GM18520 (cell line): ENCODE results near the gene COMMD1.
"Not testable (repeated sequence)": the region's sequence is repeated elsewhere in the genome, so short reads cannot be mapped to it uniquely, and the experiment has no call there.

Experiments used
- ATAC-seq: cut with Tn5 transposase; IDR thresholded peaks from one replicate; pipeline ENCODE4 v1.9.1; 2021; ENCODE audit not compliant: unreplicated experiment

COMMD1 gene

DNA sequence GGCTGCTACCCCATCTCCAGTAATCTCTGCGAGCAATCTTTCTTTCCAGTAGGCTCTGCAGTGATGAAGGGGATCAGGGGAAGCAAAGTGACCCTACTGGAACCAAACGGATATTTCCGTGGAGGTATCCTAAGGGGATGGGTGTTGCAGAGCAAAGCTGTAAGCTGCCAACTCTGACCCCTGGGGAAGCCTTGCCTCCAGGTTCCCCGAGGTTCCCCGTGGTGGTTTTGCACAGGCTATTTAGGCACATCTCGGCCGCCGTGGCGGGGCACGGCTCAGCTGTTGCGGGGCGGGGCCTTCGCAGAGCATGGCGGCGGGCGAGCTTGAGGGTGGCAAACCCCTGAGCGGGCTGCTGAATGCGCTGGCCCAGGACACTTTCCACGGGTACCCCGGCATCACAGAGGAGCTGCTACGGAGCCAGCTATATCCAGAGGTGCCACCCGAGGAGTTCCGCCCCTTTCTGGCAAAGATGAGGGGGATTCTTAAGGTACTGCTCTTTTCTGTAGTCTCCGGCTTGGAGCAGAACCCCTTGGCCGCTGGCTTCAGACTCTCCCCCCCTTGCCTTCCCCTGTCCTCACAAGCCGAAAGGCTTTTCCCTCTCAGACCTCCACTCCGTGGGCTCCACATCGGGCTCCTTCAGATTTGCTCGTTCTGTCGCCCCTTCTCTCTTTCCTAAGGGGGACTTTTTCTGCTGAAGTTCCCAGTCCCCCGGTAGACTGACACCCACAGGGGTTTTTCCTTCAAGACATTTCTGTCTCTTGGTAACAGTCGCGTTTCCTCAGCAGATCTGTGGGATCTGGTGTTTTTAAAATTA, at the start of gene COMMD1:
TSS of gene COMMD1 (plus strand) at position 303 of the 814 bp plus-strand sequence. CDS start at position 308, 5 bp downstream.
- peak; percentile 97 for ATAC-seq

- ATAC-seq, result no peak
Measured at GRCh38 chr2:61857224-61857623, 48.2 kb upstream of the COMMD1 start.

- no peak for ATAC-seq
Measured at GRCh38 chr2:61862085-61862484, 43.4 kb upstream of the COMMD1 start.

- ATAC-seq, result not testable (repeated sequence)
Measured at GRCh38 chr2:61866482-61867089, 38.9 kb upstream of the COMMD1 start.

GRCh38 chr2:61876400-61876799, 29.1 kb upstream of the COMMD1 start:
- ATAC-seq, result no peak

GRCh38 chr2:61877571-61878245, 27.8 kb upstream of the COMMD1 start:
- ATAC-seq, result no peak

DNA sequence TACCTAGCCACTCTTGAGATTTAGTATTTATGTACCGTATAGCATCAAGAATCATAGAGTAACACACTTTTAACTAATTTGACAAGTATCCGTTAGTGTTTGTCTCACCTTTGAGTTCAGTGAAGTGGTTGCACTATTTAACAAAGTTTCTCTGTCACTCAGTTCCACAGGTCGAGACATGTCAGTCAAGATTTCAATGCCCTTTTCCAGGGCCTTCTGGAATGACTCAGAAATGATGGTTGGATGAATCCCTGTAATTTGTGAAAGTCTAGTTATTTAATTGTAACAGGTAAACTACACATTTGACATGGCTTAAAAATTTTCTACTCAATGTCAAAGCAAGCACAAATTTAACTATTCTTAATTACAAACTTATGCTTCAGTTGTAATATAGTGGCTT, 26.7 kb upstream of the COMMD1 start:
- ATAC-seq, result no peak

- not testable (repeated sequence) for ATAC-seq
Measured at GRCh38 chr2:61879351-61879750, 26.1 kb upstream of the COMMD1 start.

DNA sequence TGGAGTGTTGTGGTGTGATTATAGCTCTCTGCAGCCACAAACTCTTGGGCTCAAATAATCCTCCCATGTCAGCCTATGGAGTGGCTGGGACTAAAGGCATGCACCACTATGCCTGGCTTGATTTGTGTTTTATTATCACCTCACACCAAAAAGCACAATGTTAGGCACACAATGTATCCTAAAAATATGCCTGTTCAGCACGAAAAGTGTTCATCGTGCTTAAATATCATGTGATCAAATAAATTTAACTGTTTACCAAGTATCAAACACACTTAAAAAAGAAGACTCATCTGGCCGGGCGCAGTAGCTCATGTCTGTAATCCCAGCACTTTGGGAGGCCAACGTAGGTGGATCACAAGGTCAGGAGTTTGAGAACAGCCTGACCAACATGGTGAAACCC, 22.6 kb upstream of the COMMD1 start:
- no peak for ATAC-seq

DNA sequence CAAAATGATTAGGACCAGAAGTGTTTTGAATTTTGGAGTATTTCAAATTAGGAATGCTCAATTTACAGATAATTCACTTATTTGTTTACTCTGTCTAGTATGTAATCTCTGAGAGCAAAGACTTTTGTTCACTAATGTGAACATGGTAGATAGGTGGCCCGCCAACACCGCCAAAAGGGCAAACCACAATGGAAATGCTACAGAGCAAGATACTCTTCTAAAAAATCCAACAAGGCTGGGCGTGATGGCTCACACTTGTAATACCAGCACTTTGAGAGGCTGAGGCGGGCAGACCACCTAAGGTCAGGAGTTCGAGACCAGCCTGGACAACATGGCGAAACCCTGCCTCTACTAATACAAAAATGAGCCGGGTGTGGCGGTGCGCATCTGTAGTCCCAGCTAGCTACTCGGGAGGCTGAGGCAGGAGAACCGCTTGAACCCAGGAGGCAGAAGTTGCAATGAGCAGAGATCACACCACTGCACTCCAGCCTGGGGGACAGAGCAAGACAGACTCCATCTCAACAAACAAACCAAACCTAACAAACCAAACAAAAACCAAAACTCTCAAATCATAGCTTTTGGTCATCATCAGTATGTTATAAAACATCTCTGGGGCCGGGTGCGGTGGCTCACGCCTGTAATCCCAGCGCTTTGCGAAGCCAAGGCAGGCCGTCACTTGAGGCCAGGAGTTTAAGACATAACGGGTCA, 19.4 kb upstream of the COMMD1 start:
- ATAC-seq, result no peak

DNA sequence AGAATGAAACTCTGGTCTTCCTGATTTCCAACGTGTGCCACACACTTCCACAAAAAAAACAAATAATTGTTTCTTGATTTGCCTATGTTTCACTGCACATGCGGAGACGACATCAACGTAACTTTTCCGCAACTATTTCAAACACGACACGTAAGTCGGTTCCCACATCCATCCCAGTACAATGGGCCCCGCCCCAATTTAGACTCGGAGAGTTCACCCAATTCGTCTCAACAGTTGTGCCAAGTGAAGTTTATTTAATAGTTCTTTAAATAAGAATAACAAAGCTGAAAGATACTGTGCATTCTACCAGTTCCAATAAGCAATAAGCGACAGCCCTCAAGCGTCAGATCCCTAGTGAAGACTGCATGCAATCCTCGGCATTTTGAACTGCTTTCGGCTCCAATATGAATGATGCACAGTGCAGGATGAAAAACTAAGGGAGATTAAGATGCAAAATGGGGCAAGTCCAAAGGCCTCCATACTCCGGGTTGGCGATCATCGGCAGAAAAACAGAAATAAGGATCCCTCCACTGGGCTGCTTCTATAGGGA, 17.7 kb upstream of the COMMD1 start:
- ATAC-seq, result no peak

DNA sequence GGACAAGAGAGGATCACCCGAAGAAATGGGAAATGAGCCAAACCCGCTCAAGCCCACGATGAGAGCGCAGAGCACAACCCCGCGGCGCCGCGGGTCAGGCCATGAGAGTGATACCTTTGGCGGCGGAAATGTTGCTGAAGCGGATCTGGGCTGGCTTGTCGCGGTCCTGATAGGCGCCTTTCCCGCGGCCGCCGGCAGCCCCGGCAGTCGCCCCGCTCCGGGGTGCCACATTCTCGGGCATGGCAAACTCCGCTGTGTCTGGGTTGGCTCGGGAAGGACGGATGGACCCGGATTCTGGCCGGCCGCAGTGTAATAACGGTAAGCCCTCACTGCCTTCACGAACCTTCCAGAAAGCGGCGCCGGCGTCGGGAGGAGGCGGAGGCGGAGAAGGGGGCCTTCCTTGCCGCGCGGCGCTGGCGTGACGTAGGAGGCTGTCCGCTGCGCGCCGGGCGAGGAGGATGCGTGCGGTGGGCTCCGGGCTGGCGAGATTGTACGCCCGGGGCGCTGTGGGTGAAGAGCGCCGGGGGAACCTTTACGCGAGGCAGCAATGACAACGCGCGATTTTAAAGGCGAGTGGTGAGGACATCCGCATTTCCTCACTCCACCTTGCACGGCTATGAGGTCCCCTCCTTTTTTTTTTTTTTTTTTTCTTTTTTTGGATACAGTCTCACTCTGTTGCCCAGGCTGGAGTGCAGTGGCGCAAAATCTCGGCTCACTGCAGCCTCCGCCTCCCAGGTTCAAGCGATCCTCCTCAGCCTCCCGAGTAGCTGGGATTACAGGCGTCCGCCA, 17.0 kb upstream of the COMMD1 start, which contains the start of gene CCT4:
TSS of gene CCT4 (minus strand) at position 390 of the 789 bp plus-strand sequence. CDS start at position 241, 149 bp downstream.
- ATAC-seq, result peak; percentile 88

DNA sequence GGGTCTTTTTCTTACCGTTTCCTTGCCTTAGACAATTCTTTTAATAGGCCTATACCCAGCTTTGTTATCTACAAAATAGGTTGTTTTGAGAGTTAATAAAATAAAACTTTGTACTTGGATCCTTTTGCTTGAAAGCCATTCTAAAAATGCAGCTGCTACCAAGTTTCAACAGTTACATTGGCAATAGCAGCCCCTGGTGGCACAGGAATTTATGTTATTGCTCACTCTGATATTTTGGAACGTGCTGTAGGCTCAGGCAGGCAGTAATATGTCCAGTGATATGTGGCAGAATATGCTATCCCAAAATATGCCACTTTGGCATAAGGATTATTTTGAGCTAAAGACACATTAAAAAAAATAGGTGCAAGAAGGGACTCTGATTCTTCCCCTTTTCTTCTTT, 6.7 kb upstream of the COMMD1 start:
- ATAC-seq, result no peak

- no peak for ATAC-seq
Measured at GRCh38 chr2:61900281-61900680, 5.2 kb upstream of the COMMD1 start.

DNA sequence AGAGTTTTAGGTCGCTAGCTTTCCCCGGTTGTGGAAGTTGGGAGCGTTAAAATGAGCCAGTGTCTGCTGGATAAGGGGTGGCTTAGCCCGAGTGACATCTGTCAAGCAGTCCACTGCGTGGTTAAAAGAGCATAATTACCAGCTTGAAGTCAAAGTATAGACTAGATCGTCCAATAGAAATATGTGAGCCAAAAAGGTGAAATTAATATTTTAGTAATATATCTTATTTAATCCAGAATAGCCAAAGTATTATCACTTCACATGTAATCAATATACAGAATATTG, 654 bp downstream of the COMMD1 start:
- ATAC-seq, result no peak

DNA sequence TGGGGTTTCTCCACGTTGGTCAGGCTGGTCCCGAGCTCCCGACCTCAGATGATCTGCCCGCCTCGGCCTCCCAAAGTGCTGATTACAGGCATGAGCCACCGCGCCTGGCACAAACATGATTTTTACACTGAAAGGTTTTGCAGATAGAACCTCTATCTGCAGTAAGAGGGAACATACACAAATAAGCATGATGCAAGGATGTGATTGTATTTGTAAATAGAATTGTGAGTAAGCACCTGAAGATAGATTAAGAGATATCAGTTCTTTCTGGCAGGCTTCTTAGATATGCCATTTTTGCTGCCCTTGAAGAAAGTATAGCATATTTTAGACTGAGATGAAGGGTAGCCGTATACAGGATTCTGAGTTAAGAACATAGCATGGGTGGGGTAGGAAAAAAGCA, 3.6 kb downstream of the COMMD1 start:
- ATAC-seq, result no peak

- no peak for ATAC-seq
Measured at GRCh38 chr2:61910603-61911002, 5.1 kb downstream of the COMMD1 start.

DNA sequence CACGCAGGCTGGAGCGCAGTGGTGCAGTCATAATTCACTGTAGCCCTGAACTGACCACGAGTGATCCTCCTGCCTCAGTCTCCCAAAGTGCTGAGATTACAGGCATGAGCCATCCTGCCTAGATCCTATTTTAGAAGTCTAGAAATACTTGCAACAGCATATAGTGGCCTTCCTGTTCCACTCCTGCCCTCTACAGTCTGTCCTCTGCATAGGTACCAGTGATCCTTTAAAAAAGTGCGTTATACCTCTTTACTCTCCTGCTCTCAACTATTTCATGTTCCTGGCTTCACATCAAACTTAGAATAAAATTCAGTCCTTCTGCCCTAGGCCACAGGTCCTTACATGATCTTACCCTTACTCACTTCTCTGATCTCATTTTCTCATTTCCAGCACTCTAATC, 6.0 kb downstream of the COMMD1 start:
- ATAC-seq, result no peak

DNA sequence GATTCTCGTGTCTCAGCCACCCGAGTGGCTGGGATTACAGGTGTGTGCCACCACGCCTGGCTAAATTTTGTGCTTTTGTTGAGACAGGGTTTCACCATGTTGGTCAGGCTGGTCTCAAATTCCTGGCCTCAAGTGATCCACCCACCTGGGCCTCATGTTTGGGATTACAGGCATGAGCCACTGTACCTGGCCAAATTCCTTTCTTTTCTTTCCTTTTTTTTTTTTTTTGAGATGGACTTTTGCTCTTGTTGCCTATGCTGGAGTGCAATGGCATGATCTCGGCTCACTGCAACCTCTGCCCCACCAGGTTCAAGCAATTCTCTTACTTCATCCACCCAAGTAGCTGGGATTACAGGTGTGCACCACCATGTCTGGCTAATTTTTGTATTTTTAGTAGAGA, 9.3 kb downstream of the COMMD1 start:
- not testable (repeated sequence) for ATAC-seq

GRCh38 chr2:61920548-61920947, 15.1 kb downstream of the COMMD1 start:
- no peak for ATAC-seq
